ENCODE data around the gene PITPNM3.
"Not testable (repeated sequence)": the region's sequence is repeated elsewhere in the genome, so short reads cannot be mapped to it uniquely, and the experiment has no call there.

Gene PITPNM3

DNA sequence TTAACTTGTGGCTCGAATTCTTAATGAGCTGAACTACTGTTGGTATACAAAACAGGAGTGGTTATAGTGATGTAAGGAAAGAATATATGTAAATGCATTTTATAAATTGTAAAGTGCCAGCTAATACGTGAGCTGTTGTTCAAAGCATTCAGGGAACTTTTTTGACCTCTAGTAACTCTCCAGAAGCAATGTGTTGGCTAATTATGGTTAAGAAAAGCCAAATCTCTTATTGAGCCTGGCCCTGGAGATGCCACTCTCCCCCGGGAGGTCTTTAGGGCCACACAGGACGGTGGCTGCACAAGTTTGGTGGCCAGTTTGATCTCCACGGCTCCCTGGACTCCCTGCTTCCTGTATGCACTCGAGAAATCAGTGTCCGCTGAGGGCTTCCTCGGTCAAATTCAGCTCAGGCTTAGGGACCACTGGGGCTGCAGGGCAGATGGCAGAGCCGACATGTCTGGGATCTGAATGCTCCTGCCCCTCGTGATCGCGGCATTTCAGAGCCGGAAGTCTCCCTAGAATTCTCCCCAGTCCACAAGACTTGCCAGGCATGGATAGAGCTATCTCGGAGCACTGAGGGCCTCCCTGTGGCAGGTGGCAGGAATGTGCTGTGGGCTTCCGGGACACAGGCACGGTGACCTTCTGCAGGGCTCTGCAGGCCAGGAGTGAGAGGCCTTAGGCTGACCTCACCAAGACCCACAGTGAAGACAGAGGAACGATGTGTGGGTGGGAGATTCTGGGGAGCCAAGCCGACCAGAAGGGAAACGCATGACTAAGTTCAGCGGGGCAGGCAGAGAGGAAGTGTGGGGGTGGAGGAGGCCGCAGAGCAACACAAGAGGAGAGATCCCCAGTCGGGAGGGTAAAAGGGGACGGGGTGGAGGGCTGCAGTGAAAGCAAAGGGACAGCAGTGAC is 18.6 kb upstream of the PITPNM3 start:
- DNase-seq (ENCODE audit: low read depth) = peak; percentile 35

DNA sequence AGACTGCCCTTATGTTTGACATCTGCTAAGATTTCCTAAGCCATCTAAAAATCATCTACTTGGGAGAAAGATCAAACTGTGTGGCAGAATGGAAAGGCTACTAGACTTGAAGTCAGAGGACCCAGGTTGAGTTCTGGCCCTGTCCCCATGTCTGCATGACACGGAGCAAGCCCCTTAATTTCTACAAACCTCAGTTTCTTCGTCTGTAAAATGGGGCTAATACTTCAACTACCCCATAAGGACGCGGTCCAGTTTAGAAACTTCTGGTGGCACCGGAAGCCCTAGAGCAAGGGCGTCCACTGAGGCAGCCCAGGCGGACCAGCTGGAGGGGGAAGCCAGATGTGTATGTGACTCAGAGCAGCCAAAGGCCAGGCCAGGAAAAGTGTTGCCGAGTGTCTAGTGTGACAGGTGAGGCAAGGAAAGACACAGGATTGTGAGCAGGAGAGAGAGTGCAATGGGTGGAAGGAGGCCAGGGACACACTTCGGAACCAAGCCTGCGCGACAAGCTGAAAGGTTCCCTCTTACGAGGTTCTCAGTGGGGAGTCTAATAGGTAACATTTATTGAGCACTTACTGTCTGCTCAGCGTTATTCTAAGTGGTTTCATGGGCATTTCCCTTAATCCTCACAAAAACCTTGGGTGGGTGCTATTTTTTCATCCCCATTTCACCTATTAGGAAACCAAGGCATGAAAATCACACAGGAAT is 17.8 kb upstream of the PITPNM3 start:
- no peak for DNase-seq (ENCODE audit: low read depth)

DNA sequence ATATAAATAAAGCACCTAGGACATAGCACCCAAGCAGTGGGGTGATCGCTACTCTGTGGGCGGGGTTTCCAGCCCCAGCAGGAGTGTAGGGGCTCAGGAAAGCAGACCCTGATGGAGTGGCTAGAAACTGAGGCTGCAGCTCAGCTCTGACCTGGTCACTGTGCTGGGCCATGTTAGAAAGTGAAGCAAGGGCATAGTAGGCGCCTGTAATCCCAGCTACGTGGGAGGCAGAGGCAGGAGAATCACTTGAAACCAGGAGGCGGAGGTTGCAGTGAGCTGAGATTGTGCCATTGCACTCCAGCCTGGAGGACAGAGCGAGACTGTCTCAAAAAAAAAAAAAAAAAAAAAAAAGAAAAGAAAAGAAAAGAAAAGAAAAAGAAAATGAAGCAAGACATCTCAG is 17.1 kb upstream of the PITPNM3 start:
- not testable (repeated sequence) for DNase-seq (ENCODE audit: low read depth)

DNA sequence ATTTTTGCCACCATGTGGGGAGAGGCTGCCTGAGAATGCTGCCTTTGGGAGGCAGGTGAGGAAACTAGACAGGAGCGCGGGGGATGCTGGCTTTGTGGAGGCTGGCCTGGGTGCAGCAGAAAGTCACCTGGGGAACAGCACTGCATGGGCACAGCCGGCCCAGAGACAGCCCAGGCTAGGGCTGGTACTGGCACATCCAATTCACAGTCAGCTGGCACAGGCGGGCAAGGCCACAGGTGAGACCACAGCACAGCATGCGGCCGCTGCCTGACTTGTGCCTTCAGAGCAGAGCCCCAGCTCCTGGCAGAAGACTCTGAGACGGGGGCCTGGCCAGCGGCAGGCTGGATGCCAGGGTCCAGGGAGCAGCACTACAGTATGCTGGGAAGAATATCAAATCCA is 16.6 kb upstream of the PITPNM3 start:
- no peak for DNase-seq (ENCODE audit: low read depth)

GRCh38 chr17:6571452-6571781 is 15.1 kb upstream of the PITPNM3 start:
- no peak for DNase-seq (ENCODE audit: low read depth)

DNA sequence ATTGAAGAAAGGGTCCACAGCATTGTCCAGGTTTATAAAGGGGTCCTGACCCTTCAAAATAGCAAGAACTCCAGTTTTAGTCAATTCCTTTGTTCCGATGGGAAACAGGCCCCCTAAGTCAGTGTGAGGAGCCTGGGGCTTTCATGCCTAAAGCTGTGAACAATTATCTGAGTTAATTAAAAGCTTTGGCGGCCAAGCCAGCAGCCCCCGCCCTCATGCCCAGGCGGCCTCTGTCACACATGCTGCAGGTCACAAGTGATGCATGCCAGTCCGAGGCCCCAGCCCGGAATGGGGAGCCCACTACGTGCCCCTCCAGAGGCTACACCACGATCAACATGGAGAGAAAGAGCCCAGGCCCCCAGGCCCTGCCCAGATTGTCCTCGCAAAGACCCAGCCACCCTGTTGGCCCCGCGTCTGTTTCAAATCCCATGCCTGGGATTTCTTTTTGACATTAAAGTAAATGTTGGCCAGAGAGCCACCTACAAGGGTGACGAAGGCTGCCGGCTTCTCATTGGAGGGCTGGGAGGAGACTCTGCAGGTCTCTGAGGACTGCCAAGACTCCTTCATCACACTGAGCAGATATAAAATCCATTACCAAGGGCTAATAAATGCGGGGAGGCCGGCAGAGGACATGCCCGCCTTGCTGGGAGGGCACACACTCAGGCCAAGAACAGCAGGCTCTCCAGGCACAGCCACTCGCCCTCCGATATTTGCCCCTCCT is 14.5 kb upstream of the PITPNM3 start:
- no peak for DNase-seq (ENCODE audit: low read depth)

- no peak for DNase-seq (ENCODE audit: low read depth)
Observed at GRCh38 chr17:6569370-6570285, 13.3 kb upstream of the PITPNM3 start.

- DNase-seq (ENCODE audit: low read depth) = no peak
Observed at GRCh38 chr17:6568184-6568758, 11.9 kb upstream of the PITPNM3 start.

- no peak for DNase-seq (ENCODE audit: low read depth)
Observed at GRCh38 chr17:6567528-6568183, 11.3 kb upstream of the PITPNM3 start.

DNA sequence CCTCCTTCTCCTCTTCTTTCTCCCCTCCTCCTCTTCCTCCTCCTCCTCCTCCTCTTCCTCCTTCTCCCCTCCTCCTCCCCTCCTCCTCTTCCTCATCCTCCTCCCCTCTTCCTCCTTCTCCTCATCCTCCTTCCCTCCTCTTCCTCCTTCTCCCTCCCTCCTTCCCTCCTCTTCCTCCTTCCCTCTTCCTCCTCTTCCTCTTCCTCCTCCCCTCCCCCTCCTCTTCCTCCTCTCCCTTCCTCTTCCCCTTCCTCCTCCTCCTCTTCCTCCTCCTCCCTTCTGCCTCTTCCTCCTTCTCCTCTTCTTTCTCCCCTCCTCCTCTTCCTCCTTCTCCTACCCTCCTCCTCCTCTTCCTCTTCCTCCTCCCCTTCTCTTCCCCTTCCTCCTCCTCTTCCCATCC is 5.1 kb upstream of the PITPNM3 start:
- no peak for DNase-seq (ENCODE audit: low read depth)

- no peak for DNase-seq (ENCODE audit: low read depth)
Observed at GRCh38 chr17:6560496-6560895, 4.1 kb upstream of the PITPNM3 start.

GRCh38 chr17:6559753-6560215 is 3.4 kb upstream of the PITPNM3 start:
- DNase-seq (ENCODE audit: low read depth) = no peak

DNA sequence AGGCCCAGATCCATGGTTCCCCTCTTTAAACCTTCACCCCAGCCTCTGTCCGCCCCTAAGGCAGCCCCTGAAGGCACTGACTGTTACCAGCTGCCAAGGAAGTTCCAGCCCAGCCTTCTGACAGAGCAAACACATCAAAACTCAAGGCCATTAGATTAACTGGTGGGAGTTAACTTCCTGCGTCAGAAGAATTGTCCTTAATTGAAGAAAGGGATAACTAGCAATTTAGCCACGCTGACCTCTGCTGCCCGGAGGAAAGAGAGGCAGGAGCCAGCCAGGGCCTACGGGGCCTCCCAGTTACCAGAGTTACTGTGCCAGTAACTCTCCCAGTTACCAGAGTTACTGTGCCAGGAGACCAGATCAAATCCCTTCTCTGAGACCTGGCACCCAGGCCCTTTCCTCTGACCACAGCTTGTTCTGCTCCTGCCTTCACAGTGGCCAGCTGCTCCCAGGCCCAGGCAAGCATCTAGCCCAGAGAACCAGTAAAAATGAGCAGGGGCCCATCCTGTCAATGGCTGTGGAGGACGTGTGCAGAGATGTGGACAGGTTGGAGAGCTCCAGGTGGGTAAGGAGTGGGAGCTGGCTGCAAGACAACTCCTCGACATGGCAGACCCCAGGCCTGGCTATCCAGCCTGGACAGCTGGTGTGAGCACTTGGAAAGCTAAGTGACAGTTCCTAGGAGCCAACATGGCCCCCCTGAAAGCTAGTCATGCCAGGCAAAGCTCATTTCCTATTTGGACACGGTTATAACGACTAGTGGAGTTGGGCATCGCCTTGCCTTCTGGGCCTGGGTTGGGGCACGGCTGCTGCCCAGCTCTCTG is 2.8 kb upstream of the PITPNM3 start:
- no peak for DNase-seq (ENCODE audit: low read depth)

GRCh38 chr17:6558276-6558675 is 1.9 kb upstream of the PITPNM3 start:
- DNase-seq (ENCODE audit: low read depth) = no peak

DNA sequence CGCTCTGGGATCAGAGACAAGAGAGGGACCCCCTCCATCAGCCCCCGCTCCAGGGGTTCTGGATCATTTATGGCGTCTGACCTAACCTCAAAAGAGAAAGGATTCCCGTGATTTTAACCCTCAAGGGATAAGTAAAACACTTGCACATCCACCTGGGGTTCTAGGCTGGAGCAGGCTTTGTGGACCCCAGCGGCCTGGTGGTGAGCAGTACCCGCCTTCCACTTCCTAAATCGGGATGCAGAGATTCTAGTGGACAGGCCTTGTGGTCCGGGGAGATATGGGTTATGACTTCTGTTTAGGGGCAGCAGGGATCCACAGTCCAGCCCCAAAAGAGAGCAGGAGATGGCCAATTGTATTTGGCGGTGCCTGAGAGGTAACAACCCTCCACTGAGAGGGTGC is 684 bp upstream of the PITPNM3 start:
- no peak for DNase-seq (ENCODE audit: low read depth)

- DNase-seq (ENCODE audit: low read depth) = no peak
Observed at GRCh38 chr17:6555331-6556120, 829 bp downstream of the PITPNM3 start.

- DNase-seq (ENCODE audit: low read depth) = no peak
Observed at GRCh38 chr17:6554871-6555330, 1.5 kb downstream of the PITPNM3 start.

- no peak for DNase-seq (ENCODE audit: low read depth)
Observed at GRCh38 chr17:6554342-6554741, 2.0 kb downstream of the PITPNM3 start.

Measured in activated T-cell treated with anti-CD3 and anti-CD28 coated beads for 48 hours (primary cell).